Measurements from ENCODE around the gene MICU1.

Gene MICU1

DNA sequence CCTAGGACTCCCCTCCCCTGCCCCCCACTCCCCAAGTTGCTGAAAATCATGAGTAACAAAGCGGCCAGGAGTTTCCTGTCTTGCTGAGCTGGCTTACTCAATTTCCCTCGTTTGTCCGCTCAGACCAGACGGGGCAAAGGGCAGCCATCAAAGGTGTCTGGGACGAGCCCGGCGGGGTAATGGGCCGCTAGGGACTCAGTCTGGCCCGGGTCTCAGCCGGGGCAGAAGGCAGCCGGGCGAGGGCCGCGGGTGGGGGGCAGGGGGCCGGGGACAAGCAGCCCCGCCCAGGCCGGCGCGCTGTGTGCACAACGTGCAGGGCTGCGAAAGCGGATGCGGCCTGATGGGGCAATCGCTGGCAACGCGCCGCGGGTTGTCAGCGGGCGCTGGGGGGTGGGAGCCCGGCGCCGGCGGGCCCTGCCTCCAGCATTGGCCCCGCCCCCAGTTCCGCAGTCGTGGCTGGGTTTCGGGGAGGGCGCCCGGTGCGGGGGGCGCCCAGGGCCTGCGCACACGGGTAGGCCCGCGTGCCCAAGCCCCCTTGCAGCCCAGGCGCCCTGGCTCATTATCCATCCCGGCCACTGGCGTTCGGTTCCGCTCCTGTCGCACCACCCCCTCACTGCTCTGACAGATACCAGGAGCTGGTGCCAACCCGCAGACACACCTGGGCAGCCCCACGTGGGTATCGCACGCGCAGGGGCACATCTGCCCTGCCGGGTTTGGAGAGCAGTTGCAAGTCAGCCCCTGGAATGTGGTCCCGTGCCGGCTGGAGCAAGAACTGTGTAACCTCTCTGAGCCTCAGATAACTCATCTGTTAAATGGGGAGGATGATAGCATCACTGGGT, 306.2 kb downstream of the MICU1 start:
- in situ Hi-C loops (cut with HindIII; ENCODE audit: low sequenced_read_pairs): loop anchor here (5.0 kb wide), 1 partner anchor 42 kb away; no protein-coding TSS in a partner anchor

DNA sequence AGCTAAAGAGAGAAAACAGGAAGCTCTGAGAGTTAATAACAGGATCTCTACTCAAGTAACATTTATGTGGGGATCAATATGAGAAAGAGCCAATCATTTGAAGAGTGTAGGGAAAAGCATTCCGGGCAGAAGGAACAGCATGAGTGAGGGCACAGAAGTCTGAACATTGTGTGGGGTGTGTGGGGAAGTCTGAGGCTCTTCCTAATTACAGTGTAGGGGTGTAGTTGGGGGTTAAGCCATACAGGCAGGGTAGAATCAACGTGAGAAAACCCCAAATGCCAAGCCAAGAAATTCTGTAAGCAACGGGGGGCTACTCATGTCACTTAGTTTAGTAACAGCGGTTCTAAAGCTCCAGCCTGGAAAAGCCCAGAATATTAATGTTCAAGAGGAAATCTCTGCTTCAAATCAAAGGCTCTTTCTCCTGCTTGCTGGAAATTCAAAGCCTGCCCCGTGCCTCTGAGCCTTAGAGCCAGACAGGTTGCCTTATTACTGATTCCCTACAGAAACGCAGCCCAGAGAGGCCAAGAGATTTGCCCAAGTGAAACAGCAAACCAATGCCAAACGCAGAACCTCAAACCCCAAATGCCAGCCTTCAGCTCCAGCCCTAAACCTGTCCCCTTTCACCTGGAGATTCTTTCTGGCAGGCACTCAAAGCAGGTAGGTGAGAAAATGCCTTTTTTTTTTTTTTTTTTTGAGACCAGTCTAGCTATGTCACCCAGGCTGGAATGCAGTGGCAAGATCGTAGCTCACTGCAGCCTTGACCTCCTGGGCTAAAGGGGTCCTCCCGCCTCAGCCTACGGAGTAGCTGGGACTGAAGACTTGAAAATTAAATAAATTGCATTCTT, 307.2 kb downstream of the MICU1 start:
- in situ Hi-C loops (cut with HindIII; ENCODE audit: low sequenced_read_pairs): no loop called here
